GM12892 (cell line): Measurements from ENCODE around the gene EEF2K.

Experiments used
- POLR2A ChIP-seq: IDR thresholded peaks from 2 replicates; pipeline ENCODE4 v1.6.1; 2011; ENCODE audit warnings: low read depth, low read length, control low read depth
- POLR2AphosphoS5 ChIP-seq: IDR thresholded peaks from 2 replicates; pipeline ENCODE4 v1.6.1; 2011; ENCODE audit warnings: low read depth, low read length, control low read depth
- TAF1 ChIP-seq: IDR thresholded peaks from 2 replicates; pipeline ENCODE4 v1.6.1; 2011; ENCODE audit warnings: low read depth, mild to moderate bottlenecking, control low read depth, low read length, borderline replicate concordance

DNA sequence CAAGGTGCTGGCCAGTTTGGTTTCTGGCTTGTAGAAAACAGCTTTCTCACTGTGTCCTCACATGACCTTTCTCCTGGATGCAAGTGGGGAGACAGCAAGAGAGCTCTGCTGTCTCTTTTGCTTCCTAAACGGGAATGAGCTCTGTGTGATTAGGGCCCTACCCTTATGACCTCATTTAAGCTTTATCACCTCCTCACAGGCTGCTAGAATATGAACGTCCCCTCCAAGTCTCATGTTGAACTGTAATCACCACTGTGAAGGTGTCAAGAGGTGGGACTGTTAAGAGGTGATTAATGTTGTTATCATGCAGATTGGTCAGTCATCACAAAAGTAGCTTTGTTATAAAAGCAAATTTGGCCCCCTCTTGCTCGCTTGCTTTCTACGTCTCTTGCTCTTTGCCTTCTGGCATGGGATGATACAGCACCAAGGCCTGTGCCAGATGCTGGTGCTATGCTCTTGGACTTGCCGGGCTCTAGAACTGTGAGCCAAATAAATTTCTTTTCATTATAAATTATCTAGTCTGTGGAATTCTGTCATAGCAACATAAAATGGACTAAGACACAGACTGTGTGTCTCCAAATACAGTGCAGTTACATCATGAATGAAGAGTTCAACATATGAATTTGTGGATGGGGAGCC lies 76.3 kb downstream of the EEF2K start:
- TF ChIP-seq POLR2A (no peak), POLR2AphosphoS5 (no peak), TAF1 (no peak)
